Activated CD4-positive, alpha-beta memory T cell treated with anti-CD3 and anti-CD28 coated beads for 36 hours (primary cell): ENCODE data around the gene JARID2. TPM values are rescaled to one million over a fixed set of nuclear protein-coding genes. Genes with fewer than 3 reads are reported as not detected.

Source experiments
- CTCF ChIA-PET: fragments of 350-600 bp; sonication (Branson Sonifier 250); formaldehyde crosslinking; loops from one replicate; lab custom pipeline; 2021; ENCODE audit warnings: antibody characterized with exemption, inconsistent platforms; lab: Charles Lee
- POLR2A ChIA-PET: fragments of 350-600 bp; sonication (Branson Sonifier 250); formaldehyde crosslinking; loops from one replicate; lab custom pipeline; 2021; ENCODE audit warnings: antibody characterized with exemption; lab: Charles Lee
- DNase-seq: peaks from one replicate; pipeline ENCODE4 v3.0.0-alpha.2; 2020
- H3K27ac Mint-ChIP-seq: one replicate; pipeline ENCODE4 v1.8.0; 2021; ENCODE audit warnings: mixed read lengths
- H3K27me3 Mint-ChIP-seq: one replicate; pipeline ENCODE4 v1.8.0; 2021; ENCODE audit warnings: mixed read lengths
- H3K36me3 Mint-ChIP-seq: one replicate; pipeline ENCODE4 v1.8.0; 2021; ENCODE audit warnings: mixed read lengths
- H3K4me1 Mint-ChIP-seq: one replicate; pipeline ENCODE4 v1.8.0; 2021; ENCODE audit warnings: low read depth, mixed read lengths
- H3K4me3 Mint-ChIP-seq: one replicate; pipeline ENCODE4 v1.8.0; 2021; ENCODE audit warnings: mild to moderate bottlenecking, mixed read lengths
- H3K9me3 Mint-ChIP-seq: one replicate; pipeline ENCODE4 v1.8.0; 2021; ENCODE audit warnings: mixed read lengths
- intact Hi-C: fragments of 100-400 bp; cut with micrococcal nuclease; formaldehyde crosslinking; loops from one replicate; pipeline ENCODE4 v1.15.1; 2023
- total RNA-seq, 2 experiments: library from RNA; stranded (reverse); gene quantifications; one replicate each; pipeline ENCODE4 v1.2.3, GENCODE V29; 2021

JARID2 gene
- total RNA-seq, 2 experiments from 2014 or later: 41.4 to 44.0 TPM

DNA sequence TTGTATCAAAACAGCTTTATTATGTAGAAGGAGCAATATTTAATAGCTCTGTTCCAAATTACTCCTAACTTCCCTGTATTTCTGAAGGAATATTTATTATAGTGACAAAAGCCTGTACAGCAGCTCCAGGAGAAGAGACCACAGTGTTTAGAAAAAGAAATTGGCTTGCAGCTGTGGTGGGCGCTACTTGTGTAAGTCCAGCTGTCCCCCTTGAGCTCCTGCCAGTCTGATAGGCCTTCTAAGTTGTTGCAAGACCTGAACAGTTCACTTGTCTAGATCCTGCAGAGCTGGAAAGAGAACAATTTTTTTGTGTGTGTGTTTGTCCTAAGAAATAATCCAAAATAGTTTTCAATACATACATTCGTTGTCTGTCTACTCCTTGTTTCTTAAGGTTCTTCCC, 86.6 kb downstream of the JARID2 start:
- Mint-ChIP-seq H3K9me3 (no peaks in the 10 kb centered on the region), H3K27me3 (no peaks in the 10 kb centered on the region), H3K4me1 (peaks cover 77% of the 10 kb centered on the region), H3K36me3 (peaks cover 12% of the 10 kb centered on the region), H3K27ac (no peak overlapping the region), H3K4me3 (no peak overlapping the region)
- CTCF ChIA-PET: interaction anchor here (1.2 kb wide), 1 partner anchor 57 kb away, joined by 4 read pairs; no protein-coding TSS in a partner anchor
- no peak for DNase-seq
- intact Hi-C loops: no loop called here
- POLR2A ChIA-PET: no interaction called here

DNA sequence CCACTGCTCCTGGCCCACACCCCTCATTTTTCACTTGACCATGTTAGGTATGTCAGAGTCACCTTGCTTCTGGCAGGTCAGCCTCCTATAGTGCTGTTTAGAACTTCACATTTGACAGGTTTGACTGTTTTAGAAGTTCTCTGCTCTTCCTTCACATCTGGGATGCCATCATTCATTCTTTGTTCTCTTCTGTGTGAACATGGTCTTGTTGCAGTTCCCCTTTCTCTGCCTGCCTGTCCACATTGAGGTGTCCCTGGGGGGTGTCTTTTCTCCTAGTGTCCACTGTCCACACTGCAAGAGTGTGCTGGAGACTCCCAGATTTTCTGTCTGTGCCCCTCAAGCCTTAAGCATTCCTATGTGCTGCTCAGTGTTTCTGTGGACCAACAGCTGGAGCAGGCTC, 89.5 kb downstream of the JARID2 start:
- no peak overlapping the region for H3K4me3 Mint-ChIP-seq
- ChIA-PET CTCF (no interaction called here), POLR2A (no interaction called here)
- H3K36me3 Mint-ChIP-seq: peaks cover 3% of the 10 kb centered on the region
- no peak for DNase-seq
- intact Hi-C loops: no loop called here
- H3K4me1 Mint-ChIP-seq: peaks cover 67% of the 10 kb centered on the region
- no peak overlapping the region for H3K27ac Mint-ChIP-seq
- H3K9me3 Mint-ChIP-seq: no peaks in the 10 kb centered on the region
- H3K27me3 Mint-ChIP-seq: no peaks in the 10 kb centered on the region

DNA sequence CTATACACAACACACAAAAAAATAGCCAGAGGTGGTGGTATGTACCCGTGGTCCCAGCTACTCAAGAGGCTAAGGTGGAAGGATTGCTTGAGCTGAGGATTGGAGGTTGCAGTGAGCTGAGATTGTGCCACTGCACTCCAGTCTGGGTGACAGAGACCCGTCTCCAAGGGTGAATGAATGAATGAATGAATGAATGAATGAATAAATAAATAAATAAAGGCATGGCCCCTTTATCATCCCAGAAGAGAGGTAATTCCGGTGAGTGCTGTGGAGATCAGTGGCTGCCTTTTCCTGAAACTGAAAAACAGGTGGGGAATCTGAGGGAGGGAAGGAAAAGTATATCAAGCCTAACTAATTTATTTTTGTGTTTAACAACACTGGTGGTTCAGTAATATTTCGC, 90.0 kb downstream of the JARID2 start:
- peaks cover 3% of the 10 kb centered on the region for H3K36me3 Mint-ChIP-seq
- H3K4me1 Mint-ChIP-seq: peaks cover 67% of the 10 kb centered on the region
- CTCF ChIA-PET: no interaction called here
- intact Hi-C loops: no loop called here
- no peak overlapping the region for H3K4me3 Mint-ChIP-seq
- no peak overlapping the region for H3K27ac Mint-ChIP-seq
- DNase-seq: no peak
- no peaks in the 10 kb centered on the region for H3K9me3 Mint-ChIP-seq
- H3K27me3 Mint-ChIP-seq: no peaks in the 10 kb centered on the region
- POLR2A ChIA-PET: no interaction called here

- ChIA-PET POLR2A (no interaction called here), CTCF (no interaction called here)
- Mint-ChIP-seq H3K36me3 (no peaks in the 10 kb centered on the region), H3K27ac (no peak overlapping the region), H3K9me3 (no peaks in the 10 kb centered on the region), H3K4me1 (peaks cover 70% of the 10 kb centered on the region), H3K27me3 (no peaks in the 10 kb centered on the region), H3K4me3 (no peak overlapping the region)
- no peak for DNase-seq
- intact Hi-C loops: no loop called here
Measured at GRCh38 chr6:15336900-15337560, 91.2 kb downstream of the JARID2 start.

DNA sequence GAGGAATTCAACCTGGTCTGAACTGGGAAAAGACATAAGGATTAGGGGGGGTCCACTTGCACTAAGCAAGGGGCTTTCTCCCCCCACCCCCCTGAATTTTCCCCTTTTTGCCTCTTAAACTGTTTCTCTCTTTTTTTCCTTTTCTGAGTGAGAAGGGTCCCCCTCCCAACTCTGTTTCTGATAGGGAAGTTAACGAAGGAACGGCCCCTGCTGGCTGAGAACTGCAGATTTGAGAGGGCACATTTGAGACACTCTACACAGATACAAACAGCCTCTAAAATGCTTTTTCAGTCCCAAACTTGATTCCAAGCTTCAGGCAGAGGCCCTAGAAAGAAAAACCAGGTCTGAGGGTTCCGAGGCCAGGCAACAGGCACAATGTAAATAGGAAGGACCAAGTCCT, 91.7 kb downstream of the JARID2 start:
- intact Hi-C loops: no loop called here
- CTCF ChIA-PET: no interaction called here
- no peak overlapping the region for H3K4me3 Mint-ChIP-seq
- H3K36me3 Mint-ChIP-seq: no peaks in the 10 kb centered on the region
- no peaks in the 10 kb centered on the region for H3K9me3 Mint-ChIP-seq
- no peaks in the 10 kb centered on the region for H3K27me3 Mint-ChIP-seq
- POLR2A ChIA-PET: no interaction called here
- DNase-seq: no peak
- peaks cover 74% of the 10 kb centered on the region for H3K4me1 Mint-ChIP-seq
- no peak overlapping the region for H3K27ac Mint-ChIP-seq

- Mint-ChIP-seq H3K27ac (peak overlapping the region; percentile 0), H3K4me1 (peaks cover 73% of the 10 kb centered on the region), H3K36me3 (no peaks in the 10 kb centered on the region), H3K27me3 (no peaks in the 10 kb centered on the region), H3K9me3 (no peaks in the 10 kb centered on the region), H3K4me3 (no peak overlapping the region)
- DNase-seq: no peak
- POLR2A ChIA-PET: no interaction called here
- intact Hi-C loops: no loop called here
- CTCF ChIA-PET: no interaction called here
Measured at GRCh38 chr6:15338476-15338875, 92.6 kb downstream of the JARID2 start.

GRCh38 chr6:15339081-15339480, 93.2 kb downstream of the JARID2 start:
- CTCF ChIA-PET: no interaction called here
- Mint-ChIP-seq H3K4me3 (no peak overlapping the region), H3K36me3 (no peaks in the 10 kb centered on the region), H3K27ac (no peak overlapping the region), H3K9me3 (no peaks in the 10 kb centered on the region), H3K4me1 (peaks cover 73% of the 10 kb centered on the region), H3K27me3 (no peaks in the 10 kb centered on the region)
- DNase-seq: no peak
- intact Hi-C loops: no loop called here
- POLR2A ChIA-PET: interaction anchor here (0.6 kb wide), 1 partner anchor 462 kb away, joined by 3 read pairs; no protein-coding TSS in a partner anchor

- CTCF ChIA-PET: no interaction called here
- no peak for DNase-seq
- H3K27ac Mint-ChIP-seq: no peak overlapping the region
- H3K27me3 Mint-ChIP-seq: no peaks in the 10 kb centered on the region
- POLR2A ChIA-PET: no interaction called here
- H3K4me3 Mint-ChIP-seq: no peak overlapping the region
- H3K36me3 Mint-ChIP-seq: no peaks in the 10 kb centered on the region
- intact Hi-C loops: loop anchor here (5.0 kb wide), 1 partner anchor 47 kb away; no protein-coding TSS in a partner anchor
- H3K9me3 Mint-ChIP-seq: no peaks in the 10 kb centered on the region
- peaks cover 76% of the 10 kb centered on the region for H3K4me1 Mint-ChIP-seq
Measured at GRCh38 chr6:15340105-15340601, 94.3 kb downstream of the JARID2 start.

DNA sequence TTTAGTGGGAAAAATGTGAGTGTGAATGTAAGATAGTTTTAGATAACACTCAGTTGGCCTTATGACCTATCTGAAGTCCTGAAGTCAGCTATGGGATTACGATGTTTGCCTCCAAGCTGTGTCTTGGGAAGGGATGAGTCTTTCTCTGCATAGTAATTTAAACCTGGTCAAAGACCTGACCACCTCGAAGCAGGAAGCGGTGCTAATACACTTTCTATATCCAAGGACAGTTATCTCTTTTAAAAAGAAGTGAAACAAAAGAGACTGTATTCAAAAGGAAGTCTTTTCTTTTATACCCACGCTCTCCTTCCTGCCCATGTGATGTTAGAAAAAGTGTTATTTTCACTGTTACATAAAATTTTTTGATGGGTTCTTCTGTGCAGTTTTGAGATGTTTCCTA, 94.9 kb downstream of the JARID2 start:
- Mint-ChIP-seq H3K27me3 (no peaks in the 10 kb centered on the region), H3K27ac (peak overlapping the region; percentile 32), H3K36me3 (no peaks in the 10 kb centered on the region), H3K4me3 (no peak overlapping the region), H3K9me3 (no peaks in the 10 kb centered on the region), H3K4me1 (peaks cover 76% of the 10 kb centered on the region)
- POLR2A ChIA-PET: interaction anchor here (0.6 kb wide), 1 partner anchor 465 kb away, joined by 3 read pairs; no protein-coding TSS in a partner anchor
- intact Hi-C loops: loop anchor here (5.0 kb wide), 1 partner anchor 47 kb away; no protein-coding TSS in a partner anchor
- CTCF ChIA-PET: no interaction called here
- DNase-seq: no peak

- H3K27ac Mint-ChIP-seq: no peak overlapping the region
- H3K4me1 Mint-ChIP-seq: peaks cover 78% of the 10 kb centered on the region
- H3K9me3 Mint-ChIP-seq: no peaks in the 10 kb centered on the region
- intact Hi-C loops: loop anchor here (5.0 kb wide), 1 partner anchor 46 kb away; no protein-coding TSS in a partner anchor
- POLR2A ChIA-PET: no interaction called here
- no peak for DNase-seq
- CTCF ChIA-PET: no interaction called here
- no peaks in the 10 kb centered on the region for H3K36me3 Mint-ChIP-seq
- no peak overlapping the region for H3K4me3 Mint-ChIP-seq
- no peaks in the 10 kb centered on the region for H3K27me3 Mint-ChIP-seq
Measured at GRCh38 chr6:15341311-15342001, 95.6 kb downstream of the JARID2 start.

DNA sequence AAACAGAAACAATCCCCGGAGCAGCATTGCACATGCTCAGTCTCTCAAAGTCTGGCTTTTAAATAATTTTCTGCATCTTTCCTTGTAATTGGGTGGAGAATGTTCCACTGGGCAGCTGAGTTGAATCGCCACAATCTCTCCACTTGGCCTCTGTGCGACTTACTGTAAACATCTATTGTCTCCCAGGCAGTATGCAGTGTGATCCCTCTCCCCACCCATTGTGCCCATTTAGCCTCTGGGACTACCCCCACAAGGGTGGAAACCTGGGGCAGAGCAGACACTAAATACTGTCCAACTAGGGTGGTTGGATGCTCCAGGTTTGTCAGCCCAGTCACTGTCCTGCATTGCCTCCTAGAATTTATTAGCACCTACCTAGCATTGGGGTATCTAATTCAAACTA, 96.2 kb downstream of the JARID2 start:
- DNase-seq: no peak
- H3K27me3 Mint-ChIP-seq: no peaks in the 10 kb centered on the region
- peaks cover 78% of the 10 kb centered on the region for H3K4me1 Mint-ChIP-seq
- H3K36me3 Mint-ChIP-seq: no peaks in the 10 kb centered on the region
- ChIA-PET CTCF (no interaction called here), POLR2A (no interaction called here)
- no peaks in the 10 kb centered on the region for H3K9me3 Mint-ChIP-seq
- H3K27ac Mint-ChIP-seq: no peak overlapping the region
- peak overlapping the region; percentile 23 for H3K4me3 Mint-ChIP-seq
- intact Hi-C loops: loop anchor here (5.0 kb wide), 1 partner anchor 45 kb away; no protein-coding TSS in a partner anchor

GRCh38 chr6:15343490-15344191, 97.8 kb downstream of the JARID2 start:
- H3K4me1 Mint-ChIP-seq: peaks cover 75% of the 10 kb centered on the region
- POLR2A ChIA-PET: no interaction called here
- CTCF ChIA-PET: no interaction called here
- no peaks in the 10 kb centered on the region for H3K36me3 Mint-ChIP-seq
- no peaks in the 10 kb centered on the region for H3K27me3 Mint-ChIP-seq
- H3K9me3 Mint-ChIP-seq: no peaks in the 10 kb centered on the region
- H3K4me3 Mint-ChIP-seq: no peak overlapping the region
- no peak for DNase-seq
- intact Hi-C loops: loop anchor here (5.0 kb wide), 1 partner anchor 44 kb away; no protein-coding TSS in a partner anchor
- H3K27ac Mint-ChIP-seq: no peak overlapping the region
